GM21528 (cell line): ENCODE measurements around the gene ACER1.
"Not testable (repeated sequence)": the region's sequence is repeated elsewhere in the genome, so short reads cannot be mapped to it uniquely, and the experiment has no call there.

Source experiments
- ATAC-seq: cut with Tn5 transposase; IDR thresholded peaks from one replicate; pipeline ENCODE4 v1.9.1; 2021; ENCODE audit warnings: mild to moderate bottlenecking, moderate library complexity; ENCODE audit not compliant: unreplicated experiment, low FRiP score

ACER1 gene

GRCh38 chr19:6333439-6333838, at the start of gene ACER1:
Gene ACER1, minus strand, starts transcription at chr19:6333612. Its CDS starts 61 bp downstream, at chr19:6333551.
- no peak for ATAC-seq

GRCh38 chr19:6383188-6383587, 49.8 kb upstream of the ACER1 start:
- no peak for ATAC-seq

- ATAC-seq, result no peak
Measured at GRCh38 chr19:6381030-6381750, 47.8 kb upstream of the ACER1 start.

GRCh38 chr19:6379744-6380143, 46.3 kb upstream of the ACER1 start:
- ATAC-seq, result no peak

- no peak for ATAC-seq
Measured at GRCh38 chr19:6378486-6378885, 45.1 kb upstream of the ACER1 start.

GRCh38 chr19:6378041-6378440, 44.6 kb upstream of the ACER1 start:
- ATAC-seq, result no peak

- ATAC-seq, result no peak
Measured at GRCh38 chr19:6376512-6377190, 43.2 kb upstream of the ACER1 start.

- ATAC-seq, result no peak
Measured at GRCh38 chr19:6375411-6376010, 42.1 kb upstream of the ACER1 start, which contains the start of gene PSPN. Gene PSPN, minus strand, starts transcription at chr19:6375933. Its CDS starts 84 bp downstream, at chr19:6375849.

GRCh38 chr19:6374711-6375410, 41.4 kb upstream of the ACER1 start:
- no peak for ATAC-seq

- ATAC-seq, result no peak
Measured at GRCh38 chr19:6374161-6374709, 40.8 kb upstream of the ACER1 start.

GRCh38 chr19:6373813-6374108, 40.3 kb upstream of the ACER1 start:
- no peak for ATAC-seq

GRCh38 chr19:6373096-6373812, 39.8 kb upstream of the ACER1 start:
- peak; percentile 49 for ATAC-seq

- peak; percentile 71 for ATAC-seq
Measured at GRCh38 chr19:6372594-6373095, 39.2 kb upstream of the ACER1 start, which contains the start of gene ALKBH7. Gene ALKBH7, plus strand, starts transcription at chr19:6372794. Its CDS starts 27 bp downstream, at chr19:6372821.

- no peak for ATAC-seq
Measured at GRCh38 chr19:6364353-6364752, 30.9 kb upstream of the ACER1 start.

GRCh38 chr19:6362351-6362801, 29.0 kb upstream of the ACER1 start:
- ATAC-seq, result no peak

- ATAC-seq, result no peak
Measured at GRCh38 chr19:6362027-6362350, 28.6 kb upstream of the ACER1 start.

- not testable (repeated sequence) for ATAC-seq
Measured at GRCh38 chr19:6360857-6361216, 27.4 kb upstream of the ACER1 start.

GRCh38 chr19:6360445-6360844, 27.0 kb upstream of the ACER1 start:
- not testable (repeated sequence) for ATAC-seq

GRCh38 chr19:6359568-6360341, 26.3 kb upstream of the ACER1 start:
- ATAC-seq, result no peak
